ENCODE data around the gene GALNT6.

The GALNT6 gene, protein sequence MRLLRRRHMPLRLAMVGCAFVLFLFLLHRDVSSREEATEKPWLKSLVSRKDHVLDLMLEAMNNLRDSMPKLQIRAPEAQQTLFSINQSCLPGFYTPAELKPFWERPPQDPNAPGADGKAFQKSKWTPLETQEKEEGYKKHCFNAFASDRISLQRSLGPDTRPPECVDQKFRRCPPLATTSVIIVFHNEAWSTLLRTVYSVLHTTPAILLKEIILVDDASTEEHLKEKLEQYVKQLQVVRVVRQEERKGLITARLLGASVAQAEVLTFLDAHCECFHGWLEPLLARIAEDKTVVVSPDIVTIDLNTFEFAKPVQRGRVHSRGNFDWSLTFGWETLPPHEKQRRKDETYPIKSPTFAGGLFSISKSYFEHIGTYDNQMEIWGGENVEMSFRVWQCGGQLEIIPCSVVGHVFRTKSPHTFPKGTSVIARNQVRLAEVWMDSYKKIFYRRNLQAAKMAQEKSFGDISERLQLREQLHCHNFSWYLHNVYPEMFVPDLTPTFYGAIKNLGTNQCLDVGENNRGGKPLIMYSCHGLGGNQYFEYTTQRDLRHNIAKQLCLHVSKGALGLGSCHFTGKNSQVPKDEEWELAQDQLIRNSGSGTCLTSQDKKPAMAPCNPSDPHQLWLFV
- total RNA-seq: 14.3 to 35.1 (median 20.8) reads per million in 4 donors

DNA sequence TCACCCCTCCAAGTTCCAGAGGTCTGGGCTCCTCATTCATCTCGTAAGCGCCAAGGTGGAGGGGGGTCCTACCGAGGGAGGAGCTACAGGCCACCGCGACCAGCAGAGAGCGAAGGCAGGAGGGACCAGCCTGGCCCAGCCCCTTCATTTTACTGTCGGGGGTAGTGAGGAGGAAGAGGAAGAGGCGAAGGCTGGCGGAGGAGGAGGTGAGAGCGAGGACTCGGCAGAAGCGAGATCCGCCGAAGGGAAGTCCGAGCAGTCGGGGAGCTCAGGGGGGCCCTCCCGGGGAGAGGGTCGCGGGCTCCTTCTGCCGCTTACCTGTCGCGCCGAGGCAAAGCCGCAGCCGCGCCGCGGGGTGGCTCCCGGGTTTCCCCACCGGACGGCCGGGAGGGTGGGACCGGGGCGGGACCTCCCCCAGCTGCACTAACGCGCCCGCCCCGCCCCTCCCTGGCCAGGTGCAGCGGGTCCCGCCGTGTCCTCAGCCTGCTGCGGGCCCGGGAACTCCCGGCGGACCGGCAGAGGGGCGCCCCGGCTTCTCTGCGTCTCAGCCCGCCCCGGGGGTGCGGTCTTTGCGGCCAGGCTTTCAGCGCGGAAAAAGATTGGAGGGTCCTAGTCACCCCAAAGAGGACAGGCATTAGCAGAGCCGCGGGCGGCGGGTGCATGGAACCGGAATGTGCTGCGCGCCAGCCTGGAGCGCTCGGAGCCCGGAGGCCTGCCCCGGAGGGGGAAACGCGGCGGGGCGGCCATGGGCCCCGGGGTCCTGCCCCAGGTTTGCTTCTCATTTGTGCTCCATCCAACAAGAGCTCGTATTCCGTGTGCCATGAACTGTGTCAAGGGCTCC, at the start of gene GALNT6:
Gene GALNT6, minus strand, starts transcription at position 124 of the 841 bp plus-strand sequence. CDS start 11,625 bp downstream, outside the sequence.
- peak; percentile 55 to 78 (median 70) for DNase-seq

DNA sequence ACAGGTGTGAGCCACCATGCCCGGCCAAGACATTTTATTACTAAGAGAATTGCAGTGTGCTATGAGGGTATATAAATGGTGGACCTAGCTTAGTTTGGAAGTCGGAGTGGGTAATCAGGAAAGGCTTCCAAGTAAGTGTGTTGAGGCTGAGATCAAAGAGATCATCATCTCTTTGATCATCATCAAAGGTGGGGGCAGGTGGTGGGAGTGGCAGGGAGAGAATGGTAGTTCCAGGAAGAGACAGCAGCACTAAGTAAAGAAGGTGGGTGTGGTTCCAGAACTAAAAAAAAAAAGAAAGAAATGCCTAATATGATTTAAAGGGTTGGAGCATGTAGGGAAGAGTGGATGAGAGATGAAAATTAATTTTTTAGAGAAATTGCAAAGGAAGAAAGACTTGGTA, 48.1 kb upstream of the GALNT6 start:
- DNase-seq: no peak

DNA sequence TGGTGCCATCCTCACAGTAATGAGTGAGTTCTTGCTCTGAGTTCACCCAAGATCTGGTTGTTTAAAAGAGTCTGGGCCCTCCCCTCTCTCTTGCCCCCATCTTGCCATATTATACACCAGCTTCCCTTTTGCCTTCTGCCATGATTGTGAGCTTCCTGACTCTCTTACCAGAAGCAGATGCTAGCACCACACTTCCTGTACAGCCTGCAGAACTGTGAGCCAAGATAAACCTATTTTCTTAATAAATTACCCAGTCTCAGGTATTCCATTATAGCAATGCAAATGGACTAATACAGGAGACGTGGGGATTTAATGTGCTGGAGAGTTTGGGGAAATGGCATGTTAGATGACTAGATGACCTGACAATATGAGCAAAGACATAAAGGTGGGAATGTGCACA, 46.2 kb upstream of the GALNT6 start:
- no peak for DNase-seq

DNA sequence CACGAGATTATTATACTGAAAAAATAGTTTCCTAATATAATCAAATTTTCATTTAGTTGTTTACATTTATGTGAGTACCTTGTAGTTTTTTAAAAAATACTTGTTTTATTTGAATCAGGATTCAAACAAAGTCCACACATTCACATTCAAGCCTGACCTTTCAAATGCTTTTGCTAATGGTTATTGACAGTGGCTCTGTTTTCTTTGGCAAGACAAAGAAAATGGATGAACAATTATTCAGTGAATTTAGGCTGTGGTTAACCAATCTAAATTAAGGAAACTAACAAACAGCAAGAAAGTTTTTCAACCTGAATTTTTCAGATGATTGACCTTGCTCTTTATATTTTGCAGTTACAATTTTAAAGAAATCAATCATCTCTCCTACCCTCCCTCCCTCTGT, 43.1 kb upstream of the GALNT6 start:
- DNase-seq: no peak

DNA sequence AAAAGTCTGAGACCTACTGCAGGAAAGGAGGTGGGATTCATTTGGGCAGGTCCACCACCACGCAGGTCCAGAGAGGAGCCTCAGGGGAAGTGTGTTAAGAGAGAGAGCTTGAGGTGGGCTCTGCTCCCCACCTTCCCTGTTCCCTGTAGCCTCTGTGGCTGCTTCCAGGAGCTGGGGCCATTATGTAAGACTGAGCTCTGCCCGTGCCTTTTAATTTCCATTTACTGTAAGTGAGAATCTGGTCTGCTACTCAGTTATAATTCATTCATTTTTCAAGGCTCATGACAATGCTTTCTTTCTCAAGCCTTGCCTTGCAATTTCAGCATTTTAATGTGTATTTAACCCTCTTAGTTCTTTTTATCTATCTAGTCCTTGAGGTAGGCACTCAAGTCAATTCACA, 41.7 kb upstream of the GALNT6 start:
- no peak for DNase-seq

DNA sequence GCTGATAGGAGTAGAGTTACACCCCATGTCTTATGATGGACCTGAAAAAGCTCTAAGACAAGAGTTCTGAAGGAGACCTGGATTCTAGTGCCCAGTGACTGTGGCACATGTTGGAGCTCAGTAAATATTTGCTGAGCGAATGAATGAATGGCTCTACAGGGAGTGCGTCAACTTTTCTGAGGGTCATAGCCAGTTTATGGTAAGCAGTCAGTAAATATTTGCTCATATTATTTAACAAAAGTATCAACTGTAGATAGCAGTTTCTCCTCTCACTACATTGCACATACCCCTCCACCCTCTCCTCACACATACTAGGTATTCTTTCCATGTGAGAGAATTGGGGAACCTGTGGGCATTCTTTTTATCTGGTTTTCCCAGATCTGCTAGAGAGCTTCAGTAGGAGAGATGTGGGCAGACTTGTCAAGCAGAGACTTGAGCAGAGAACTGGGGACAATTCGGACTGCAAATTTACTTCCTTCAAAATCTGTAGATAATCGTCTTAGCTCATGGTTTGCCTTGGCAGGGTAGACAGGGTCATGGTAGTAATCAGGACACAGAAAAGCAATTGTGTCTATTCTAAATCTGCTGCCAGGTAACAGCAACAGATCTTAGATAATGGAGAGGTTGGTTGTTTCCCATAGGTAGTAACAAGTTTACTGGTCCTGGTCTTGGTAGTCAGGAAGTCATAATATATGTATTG, 39.1 kb upstream of the GALNT6 start:
- no peak for DNase-seq

DNA sequence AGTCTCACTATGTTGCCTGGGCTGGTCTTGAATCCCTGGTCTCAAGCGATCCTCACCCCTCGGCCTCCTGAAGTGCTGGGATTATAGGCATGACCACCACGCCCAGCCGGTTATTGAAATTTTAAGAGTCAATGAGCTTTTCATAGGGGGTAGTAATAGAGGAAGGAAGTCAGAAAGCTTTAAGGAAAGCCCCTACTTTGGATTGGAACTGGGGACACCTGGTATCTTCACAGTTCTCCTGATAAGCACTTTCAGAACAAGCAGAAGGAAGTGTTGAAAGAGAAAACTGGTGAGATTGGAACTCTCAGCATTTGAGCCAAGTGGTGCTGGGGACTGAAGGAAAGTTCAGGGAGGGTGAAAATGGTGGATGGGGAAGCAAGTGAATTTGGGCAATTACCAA, 38.5 kb upstream of the GALNT6 start:
- no peak for DNase-seq

DNA sequence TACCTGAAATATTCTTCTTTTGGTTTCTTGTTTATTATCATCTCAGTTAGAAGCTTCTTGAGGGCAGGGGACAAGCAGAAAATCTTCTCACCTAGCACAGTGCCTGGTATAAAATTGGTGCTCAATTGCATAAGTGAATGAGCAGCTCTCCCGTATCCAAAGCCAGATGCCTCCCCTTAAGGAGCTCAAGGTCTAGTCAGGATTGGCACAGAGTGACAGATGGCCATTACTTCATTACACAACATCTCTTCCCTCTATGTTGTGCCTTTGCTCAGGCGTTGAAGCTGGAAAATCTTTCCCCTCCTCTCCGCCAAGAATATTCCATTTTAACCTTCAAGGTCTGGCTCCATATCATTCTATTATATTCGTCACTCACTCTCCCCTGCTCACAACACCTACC, 37.0 kb upstream of the GALNT6 start:
- no peak for DNase-seq

DNA sequence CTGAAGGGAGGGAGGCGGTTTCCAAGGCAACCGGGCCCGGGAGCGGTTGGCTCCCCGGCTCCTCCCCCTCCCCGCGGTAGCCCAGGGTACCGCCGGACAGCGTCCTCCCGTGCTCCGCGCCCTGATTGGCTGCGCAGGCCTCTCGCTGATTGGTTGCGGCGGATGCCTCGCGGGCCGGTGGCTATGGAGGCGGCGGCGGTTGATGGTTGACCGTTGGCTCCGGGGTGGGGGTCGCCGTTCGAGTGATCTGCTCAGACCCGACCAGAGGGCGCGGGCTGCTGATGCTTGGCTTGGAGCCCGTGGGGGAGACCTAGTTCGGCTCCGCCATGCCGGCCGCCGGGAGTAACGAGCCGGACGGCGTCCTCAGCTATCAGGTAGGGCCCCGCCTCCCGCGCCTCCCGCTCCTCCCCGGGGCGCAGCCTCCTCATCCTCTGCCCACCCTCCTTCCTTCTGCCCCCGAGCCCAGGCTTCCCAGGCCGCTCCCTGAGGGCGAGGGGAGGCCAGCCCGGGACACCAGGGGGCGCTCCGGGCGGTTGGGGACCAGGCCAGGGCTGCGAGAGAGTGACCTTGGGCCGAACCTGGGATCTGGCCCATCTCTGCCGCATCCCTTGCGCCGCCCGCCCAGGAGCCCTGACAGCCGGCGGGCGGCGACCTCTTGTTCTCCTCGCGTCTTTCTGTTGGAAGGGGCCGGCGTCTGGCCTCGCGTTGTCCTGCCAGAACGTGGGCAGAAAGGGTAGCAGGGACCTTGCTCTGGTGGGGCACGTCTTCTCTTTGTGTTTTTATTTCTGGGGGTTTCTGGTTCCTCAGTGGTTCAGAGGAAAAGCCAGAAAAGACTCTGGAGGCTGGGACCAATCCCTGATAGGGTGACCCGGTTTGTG, 33.7 kb upstream of the GALNT6 start, which contains the start of gene SLC4A8:
Gene SLC4A8, plus strand, starts transcription at position 170 of the 878 bp plus-strand sequence. Its CDS starts 157 bp downstream, at position 327.
- DNase-seq: peak; percentile 53 to 79 (median 65)

DNA sequence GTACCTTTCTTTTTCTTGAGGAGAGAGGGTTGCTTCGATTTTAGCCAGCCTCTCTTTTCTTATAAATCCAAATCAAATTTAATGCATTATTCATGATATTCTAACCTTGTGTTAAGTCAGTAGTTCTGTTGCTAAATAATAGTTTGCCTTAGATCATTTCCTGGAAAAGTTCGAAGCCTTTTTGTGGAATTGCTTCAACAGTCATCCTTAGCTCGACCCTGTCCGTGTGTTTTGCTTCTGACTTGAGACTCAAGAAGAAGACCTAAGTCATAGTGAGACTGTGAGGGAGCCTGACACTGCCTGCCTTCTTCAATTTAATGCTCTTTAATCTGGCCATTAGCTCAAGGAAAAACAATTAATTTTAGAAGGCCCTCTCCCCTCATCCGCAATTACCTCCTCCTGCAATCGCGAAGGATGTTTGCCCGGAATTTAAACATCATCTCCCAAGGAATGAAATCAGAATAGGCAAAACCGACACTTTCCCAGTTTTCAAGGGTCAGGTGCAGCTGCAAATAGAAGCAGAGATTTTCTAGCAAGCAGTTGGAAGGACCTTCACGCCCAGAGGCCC, 33.0 kb upstream of the GALNT6 start:
- no peak for DNase-seq

DNA sequence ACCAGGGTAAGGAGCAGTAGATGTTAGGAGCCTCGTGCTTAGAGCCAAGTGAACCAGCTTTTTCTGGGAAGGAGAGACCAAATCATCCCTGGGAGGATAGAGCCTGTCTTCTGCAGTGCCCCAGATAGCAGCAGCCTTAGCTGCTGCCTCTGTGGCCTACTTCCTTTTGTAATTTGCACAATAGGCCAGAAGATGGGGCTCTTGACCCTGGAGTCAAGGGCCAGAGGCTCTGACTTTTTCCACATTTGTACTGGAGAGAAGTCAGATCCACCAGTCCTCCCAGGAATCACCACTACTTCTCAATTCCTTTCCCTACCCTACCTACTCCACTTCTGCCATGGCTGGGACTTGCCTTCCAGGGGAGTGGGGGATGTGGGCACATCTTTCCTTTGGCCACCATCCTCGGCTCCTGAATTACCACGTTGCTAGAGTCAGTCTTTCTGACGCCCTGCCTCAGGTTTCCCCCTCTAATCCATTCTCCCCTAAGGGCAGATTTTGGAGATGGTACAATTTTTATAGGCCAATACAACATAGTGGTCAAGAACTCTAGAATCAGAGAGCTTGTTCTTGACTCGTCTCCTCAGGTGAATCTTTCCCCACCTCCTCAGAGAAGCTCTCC, 30.2 kb upstream of the GALNT6 start:
- peak in 4 of 5 donors; percentile 9 to 63 (median 20) for DNase-seq

DNA sequence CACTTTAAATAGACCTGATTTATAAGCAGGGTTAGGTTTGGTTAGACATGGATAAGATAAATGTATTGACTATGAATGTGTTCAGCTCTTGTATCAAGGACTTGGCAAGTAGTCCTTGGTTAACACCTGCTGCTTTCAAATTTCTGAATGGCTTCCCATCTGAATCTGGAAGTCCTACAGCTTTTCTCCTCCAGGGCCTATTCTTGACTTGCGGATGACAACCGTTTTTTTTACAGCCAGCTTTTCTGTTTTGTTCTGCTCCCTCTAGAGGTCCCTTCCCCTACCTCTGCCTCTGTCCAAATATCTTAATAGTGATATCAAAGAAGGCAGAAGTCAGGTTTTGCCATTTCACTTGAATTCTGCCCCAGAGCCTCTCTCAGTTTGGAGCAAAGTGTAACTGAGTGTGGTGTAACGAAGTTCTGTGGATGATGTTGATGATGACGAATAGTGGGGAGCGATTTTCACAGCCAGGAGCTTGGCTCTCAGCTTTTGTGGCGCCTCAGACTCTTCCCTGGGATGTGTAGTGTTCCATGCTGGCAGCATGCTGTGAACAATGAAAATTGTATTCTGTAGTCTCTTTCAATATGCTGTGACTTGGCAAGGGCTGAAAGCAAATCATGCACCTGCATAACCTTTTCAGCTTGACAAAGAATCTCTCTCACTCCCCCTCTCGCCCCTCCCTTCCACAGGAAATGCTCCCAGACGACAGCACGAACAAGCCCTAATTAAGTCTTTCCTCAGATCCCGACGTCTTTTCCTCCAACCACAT, 28.4 kb upstream of the GALNT6 start:
- DNase-seq: no peak

DNA sequence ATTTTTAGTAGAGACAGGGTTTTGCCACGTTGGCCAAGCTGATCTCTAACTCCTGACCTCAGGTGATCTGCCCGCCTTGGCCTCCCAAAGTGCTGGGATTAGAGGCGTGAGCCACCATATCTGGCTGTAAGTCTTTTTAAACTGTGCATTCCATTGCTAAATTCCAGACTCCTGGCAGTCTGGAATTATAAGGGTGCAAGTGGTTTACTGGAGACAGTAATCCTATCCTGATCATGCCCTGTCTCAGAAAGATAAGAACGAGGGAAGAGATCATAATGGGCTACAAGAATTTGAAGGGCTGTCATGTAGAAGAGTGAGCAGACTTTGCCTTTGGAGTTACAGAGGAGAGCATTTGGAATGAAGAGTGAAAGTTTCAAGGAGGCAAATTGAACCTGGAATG, 26.6 kb upstream of the GALNT6 start:
- no peak for DNase-seq

DNA sequence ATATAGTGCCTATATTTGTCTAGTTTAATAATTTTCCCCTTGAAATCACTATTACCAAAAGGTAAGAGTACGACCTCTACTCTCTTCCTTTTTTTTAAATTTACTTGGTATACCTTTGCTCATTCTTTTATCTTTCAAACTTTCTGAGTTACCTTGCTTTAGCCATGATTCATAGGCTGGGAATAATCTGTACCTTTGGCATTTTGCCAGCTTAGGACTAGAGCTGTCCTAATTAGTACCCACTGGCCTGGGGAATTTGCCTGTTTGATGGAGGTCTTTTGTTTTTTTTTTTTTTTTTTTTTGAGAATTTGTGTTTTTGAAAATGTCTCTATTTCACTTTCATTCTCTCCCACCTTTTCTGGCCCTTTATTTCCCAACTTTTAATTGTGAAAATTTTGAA, 24.7 kb upstream of the GALNT6 start:
- DNase-seq: no peak

DNA sequence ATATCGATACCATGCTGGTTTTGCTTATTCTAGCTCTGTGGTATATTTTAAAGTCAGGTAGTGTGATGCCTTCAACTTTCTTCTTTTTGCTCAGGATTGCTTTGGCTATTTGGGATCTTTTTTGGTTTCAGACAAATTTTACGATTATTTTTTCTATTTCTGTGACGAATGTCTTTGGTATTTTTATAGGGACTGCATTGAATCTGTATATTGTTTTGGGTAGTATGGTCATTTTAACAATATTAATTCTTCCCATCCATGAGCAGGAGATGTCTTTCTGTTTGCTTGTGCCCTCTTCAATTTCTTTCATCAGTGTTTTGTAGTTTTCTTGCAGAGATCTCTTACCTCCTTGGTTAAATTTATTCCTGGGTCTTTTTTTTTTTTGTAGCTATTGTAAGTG, 22.6 kb upstream of the GALNT6 start:
- no peak for DNase-seq

DNA sequence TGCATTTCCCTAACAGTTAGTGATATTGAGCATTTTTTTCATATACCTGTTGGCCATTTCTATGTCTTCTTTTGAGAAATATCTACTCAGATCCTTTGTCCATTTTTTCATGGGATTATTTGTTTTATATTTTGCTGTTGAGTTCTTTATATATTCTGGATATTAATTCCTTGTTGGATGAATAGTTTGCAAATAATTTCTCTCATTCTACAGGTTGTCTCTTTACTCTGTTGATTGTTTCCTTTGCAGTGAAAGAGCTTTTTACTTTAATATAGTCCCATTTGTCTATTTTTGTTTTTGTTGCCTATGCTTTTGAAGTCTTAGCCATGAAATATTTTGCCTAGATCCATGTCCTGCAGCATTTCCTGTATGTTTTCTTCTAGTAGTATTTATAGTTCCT, 21.9 kb upstream of the GALNT6 start:
- no peak for DNase-seq

DNA sequence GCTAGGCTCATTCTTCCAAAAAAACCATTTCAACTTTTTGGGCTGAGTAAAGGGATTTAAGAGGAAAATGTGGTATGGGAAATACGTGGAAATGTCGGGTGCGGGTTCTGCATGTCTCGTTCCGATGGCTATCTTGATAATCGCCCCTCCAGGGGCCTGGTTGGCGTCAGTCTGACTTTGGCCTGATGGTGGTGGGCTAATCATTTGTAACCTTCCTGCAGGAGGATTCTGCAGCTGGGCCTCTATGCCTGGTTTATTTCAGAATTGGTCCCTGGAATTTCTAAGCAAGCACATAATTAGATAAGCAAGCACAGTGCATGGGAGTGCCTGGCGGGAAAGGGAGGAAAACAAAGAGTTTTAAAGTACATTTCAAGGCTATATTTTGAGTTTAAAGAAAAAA, 18.6 kb upstream of the GALNT6 start:
- no peak for DNase-seq

DNA sequence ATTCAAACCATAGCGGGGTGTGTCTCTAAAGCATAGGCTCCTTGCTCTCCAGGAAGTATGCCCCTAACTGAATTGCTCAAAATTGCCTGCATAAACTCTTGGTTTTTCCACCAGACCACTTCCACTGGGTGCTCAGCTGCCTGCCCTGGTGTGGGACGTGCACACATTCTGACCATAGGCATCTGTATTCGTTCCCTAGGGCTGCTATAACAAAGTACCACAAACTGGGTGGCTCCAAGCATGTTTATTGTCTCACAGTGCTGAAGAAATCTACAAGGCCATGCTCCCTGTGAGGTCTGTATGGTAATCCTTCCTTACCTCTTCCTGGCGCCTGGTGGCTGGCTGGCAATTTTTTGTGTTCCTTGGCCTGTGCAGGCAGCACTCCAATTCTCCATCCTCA, 16.4 kb upstream of the GALNT6 start:
- DNase-seq: no peak

DNA sequence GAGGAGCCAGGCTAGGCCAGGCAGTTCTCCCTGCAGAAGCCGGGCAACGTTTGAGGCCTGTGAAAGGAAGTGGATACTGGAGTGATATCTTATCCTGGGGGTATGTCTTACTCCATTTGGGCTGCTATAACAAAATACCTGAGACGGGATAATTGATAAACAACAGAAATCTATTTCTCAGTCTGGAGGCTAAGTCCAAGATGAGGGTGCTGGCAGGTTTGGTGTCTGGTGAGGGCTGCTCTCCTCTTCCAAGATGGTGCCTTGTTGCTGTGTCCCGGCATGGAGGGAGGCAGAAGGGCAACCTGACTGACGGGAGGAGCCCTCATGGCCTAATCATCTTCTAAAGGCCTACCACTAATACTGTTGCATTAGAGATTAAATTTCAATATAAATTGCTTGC, 15.7 kb upstream of the GALNT6 start:
- no peak for DNase-seq

DNA sequence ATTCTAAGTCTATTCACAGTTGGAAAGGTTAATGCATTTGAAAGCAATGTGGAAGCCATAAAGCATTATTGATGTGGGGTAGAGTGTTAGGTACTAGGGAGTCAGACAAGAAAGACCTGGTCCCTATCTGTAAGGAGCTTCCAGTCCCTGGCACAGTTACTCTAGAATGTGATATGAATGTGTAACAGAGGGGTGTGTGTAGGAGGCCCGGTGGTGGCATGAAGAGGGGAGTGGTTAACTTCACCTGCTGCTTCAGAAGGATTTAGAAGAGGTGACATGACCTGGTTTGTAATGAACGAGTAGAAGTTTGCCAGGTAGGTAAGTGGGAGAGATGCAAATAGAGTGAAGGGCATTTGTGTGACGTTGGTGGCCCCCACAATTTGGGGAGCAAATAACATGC, 15.1 kb upstream of the GALNT6 start:
- DNase-seq: no peak
